ENCODE measurements around the gene B9D2.

Gene B9D2

GRCh38 chr19:41373993-41374392, 10.0 kb upstream of the B9D2 start (continued):
- TF ChIP-seq ZSCAN5A (tag by site-specific recombination; IDR thresholded peaks at IDR 0.05) (no peak), ZNF416 (tag by site-specific recombination; IDR thresholded peaks at IDR 0.05) (no peak), GLIS1 (tag by site-specific recombination; IDR thresholded peaks at IDR 0.05) (peak; percentile 98), ZNF169 (tag by site-specific recombination; IDR thresholded peaks at IDR 0.05) (no peak), ZNF214 (tag by site-specific recombination; IDR thresholded peaks at IDR 0.05; ENCODE audit: borderline replicate concordance) (no peak), ZNF112 (tag by site-specific recombination; IDR thresholded peaks at IDR 0.05) (no peak), ZNF704 (tag by site-specific recombination; IDR thresholded peaks at IDR 0.05) (no peak), ZNF501 (tag by site-specific recombination; IDR thresholded peaks at IDR 0.05) (no peak), ZNF747 (tag by site-specific recombination; IDR thresholded peaks at IDR 0.05) (no peak), INSM2 (tag by site-specific recombination; IDR thresholded peaks at IDR 0.05) (no peak), ZNF423 (tag by site-specific recombination; IDR thresholded peaks at IDR 0.05) (peak; percentile 57; the same call in 1 of the 2 replicates), ZNF558 (tag by site-specific recombination; IDR thresholded peaks at IDR 0.05) (no peak), GLI4 (tag by site-specific recombination; IDR thresholded peaks at IDR 0.05) (no peak), MYNN (tag by site-specific recombination; IDR thresholded peaks at IDR 0.05; ENCODE audit: borderline replicate concordance) (no peak), ZNF324 (tag by site-specific recombination; IDR thresholded peaks at IDR 0.05) (no peak), ZNF624 (tag by site-specific recombination; IDR thresholded peaks at IDR 0.05) (no peak), ZNF16 (tag by site-specific recombination; IDR thresholded peaks at IDR 0.05; ENCODE audit: low read depth) (no peak), ZNF24 (tag by site-specific recombination; IDR thresholded peaks at IDR 0.05) (0 out of 2 replicates have a peak, but pooled peaks have one; percentile 38), GLIS2 (tag by site-specific recombination; IDR thresholded peaks at IDR 0.05) (peak; percentile 72), ZNF248 (tag by site-specific recombination; IDR thresholded peaks at IDR 0.05) (no peak), PBX3 (CRISPR knock-in tag; IDR thresholded peaks at IDR 0.05) (no peak), KLF8 (tag by site-specific recombination; IDR thresholded peaks at IDR 0.05) (no peak), HIC1 (tag by site-specific recombination; IDR thresholded peaks at IDR 0.05) (no peak), HOXC10 (CRISPR knock-in tag; IDR thresholded peaks at IDR 0.05) (no peak), ZNF670 (tag by site-specific recombination; IDR thresholded peaks at IDR 0.05; ENCODE audit: low read depth) (no peak), ZBTB10 (tag by site-specific recombination; IDR thresholded peaks at IDR 0.05) (no peak; the same call in 1 of the 2 replicates), ZNF561 (tag by site-specific recombination; IDR thresholded peaks at IDR 0.05; ENCODE audit: borderline replicate concordance) (no peak), ZNF623 (tag by site-specific recombination; IDR thresholded peaks at IDR 0.05) (no peak)
